K562 (cell line): Measurements from ENCODE around the gene ESPN. TPM values are rescaled to one million over a fixed set of nuclear protein-coding genes. Genes with fewer than 3 reads are reported as not detected.

Experiments
- ARID3B ChIP-seq: fragments of 250-450 bp; sonication (Bioruptor Pico); IDR thresholded peaks from 2 replicates; pipeline ENCODE4 v1.4.0; 2020; ENCODE audit warnings: borderline replicate concordance
- CSDE1 ChIP-seq, 2 experiments: fragments of 450-650 bp; IDR thresholded peaks; 2 replicates each; pipeline ENCODE4 v1.6.1; 2016; ENCODE audit warnings: mild to moderate bottlenecking in 1 of 2
- ETV1 ChIP-seq: fragments of 450-650 bp; conservative IDR thresholded peaks from 2 replicates; pipeline ENCODE4 v1.6.1; 2016; ENCODE audit warnings: missing genetic modification characterization, control low read depth, low read depth, missing compliant biosample characterization
- EWSR1 ChIP-seq: fragments of 450-650 bp; IDR thresholded peaks from 2 replicates; pipeline ENCODE4 v1.6.1; 2018; ENCODE audit warnings: borderline replicate concordance, mild to moderate bottlenecking, low read depth, moderate library complexity; ENCODE audit not compliant: partially characterized antibody
- FOXK2 ChIP-seq, 2 experiments: fragments of 450-650 bp; IDR thresholded peaks in 1 of 2; conservative IDR thresholded peaks in 1 of 2; 2 replicates each; pipeline ENCODE4 v1.6.1; 2016; ENCODE audit warnings: low read depth in 2 of 2, mild to moderate bottlenecking in 1 of 2
- IRF9 ChIP-seq: fragments of 450-650 bp; IDR thresholded peaks from 2 replicates; pipeline ENCODE4 v1.6.1; 2016; ENCODE audit warnings: missing biosample characterization, missing genetic modification characterization
- L3MBTL2 ChIP-seq: fragments of 450-650 bp; IDR thresholded peaks from 2 replicates; pipeline ENCODE4 v1.6.1; 2016; ENCODE audit warnings: mild to moderate bottlenecking, moderate library complexity
- MCM7 ChIP-seq, 2 experiments: fragments of 450-650 bp; IDR thresholded peaks; 2 replicates each; pipeline ENCODE4 v1.6.1; 2016 to 2018
- MEF2A ChIP-seq: IDR thresholded peaks from 2 replicates; pipeline ENCODE4 v1.6.1; 2011; ENCODE audit warnings: low read depth, mild to moderate bottlenecking, low read length, moderate library complexity; ENCODE audit not compliant: control insufficient read depth
- MYBL2 ChIP-seq, 2 experiments: fragments of 450-650 bp in 1 of 2; sonication (generic) in 1 of 2; formaldehyde crosslinking in 1 of 2; IDR thresholded peaks; 2 replicates each; pipeline versions ENCODE4 v1.6.1 to v1.8.1; 2017 to 2022; ENCODE audit warnings: borderline replicate concordance in 1 of 2, inconsistent platforms in 1 of 2, low read depth in 1 of 2, mild to moderate bottlenecking in 1 of 2, missing genetic modification reagents in 1 of 2, moderate library complexity in 1 of 2
- NFRKB ChIP-seq: fragments of 450-650 bp; IDR thresholded peaks from 2 replicates; pipeline ENCODE4 v1.6.1; 2016; ENCODE audit warnings: low read depth
- NR2C2 ChIP-seq, 2 experiments: fragments of 200-800 bp in 1 of 2; sonication (Bioruptor generic) in 1 of 2; sonication (generic) in 1 of 2; formaldehyde crosslinking in 1 of 2; IDR thresholded peaks; 2 replicates each; pipeline versions ENCODE4 v1.6.1 to v1.8.0; 2016 to 2022; ENCODE audit warnings: mild to moderate bottlenecking in 1 of 2, missing compliant biosample characterization in 1 of 2, missing genetic modification characterization in 1 of 2, missing genetic modification reagents in 1 of 2
- NR4A1 ChIP-seq, 2 experiments: fragments of 250-450 bp in 1 of 2; fragments of 450-650 bp in 1 of 2; sonication (Bioruptor Pico) in 1 of 2; IDR thresholded peaks; 2 replicates each; pipeline versions ENCODE4 v1.4.0 to v1.6.1; 2016 to 2020; ENCODE audit warnings: mild to moderate bottlenecking in 2 of 2, missing compliant biosample characterization in 1 of 2, missing genetic modification characterization in 1 of 2, moderate library complexity in 1 of 2
- POLR3A ChIP-seq: IDR thresholded peaks from 2 replicates; pipeline ENCODE4 v1.6.1; 2011; ENCODE audit warnings: borderline replicate concordance, mild to moderate bottlenecking, moderate library complexity; ENCODE audit not compliant: insufficient read length, insufficient read depth; ENCODE audit errors: extremely low read depth
- RBM39 ChIP-seq: fragments of 200-400 bp; formaldehyde crosslinking; optimal IDR thresholded peaks from 2 replicates; pipeline ENCODE3; 2018; ENCODE audit warnings: low read depth, low read length
- STAT5B ChIP-seq: fragments of 250-450 bp; sonication (Bioruptor Pico); IDR thresholded peaks from 2 replicates; pipeline ENCODE4 v1.8.0; 2021; ENCODE audit warnings: mild to moderate bottlenecking, inconsistent platforms
- ZBTB33 ChIP-seq: sonication (generic); formaldehyde crosslinking; IDR thresholded peaks from 2 replicates; pipeline ENCODE4 v1.8.1; 2023; ENCODE audit warnings: mild to moderate bottlenecking, missing genetic modification reagents
- ZNF133 ChIP-seq: fragments of 250-450 bp; sonication (Bioruptor Pico); IDR thresholded peaks from 2 replicates; pipeline ENCODE4 v1.4.0; 2020; ENCODE audit warnings: mild to moderate bottlenecking
- ZNF518B ChIP-seq: fragments of 250-450 bp; sonication (Bioruptor Pico); IDR thresholded peaks from 2 replicates; pipeline ENCODE4 v1.5.0; 2021; ENCODE audit warnings: mild to moderate bottlenecking, moderate library complexity
- polyA plus RNA-seq, 8 experiments: library from polyadenylated mRNA; depleted of rRNA in 4 of 8; stranded (reverse) in 5 of 8; unstranded in 3 of 8; fragments of >200 nt; fragmentation: Nextera tagmentation in 2 of 8; fragmentation: Illumina TruSeq in 1 of 8; extraction: Ambion mirVana in 2 of 8; extraction: Trizol in 1 of 8; gene quantifications; 2 replicates each; pipeline versions ENCODE4 v1.2.1 to v1.2.3, GENCODE V29; 2011 to 2014; ENCODE audit warnings: inconsistent platforms in 1 of 8, missing spikeins in 1 of 8
- total RNA-seq, 7 experiments: library from RNA; depleted of rRNA in 6 of 7; stranded (reverse); fragments of >200 nt in 6 of 7; fragmentation: Illumina TruSeq in 2 of 7; extraction: Trizol in 2 of 7; gene quantifications; 2 replicates each; pipeline versions ENCODE4 v1.2.1 to v1.2.3, GENCODE V29; 2011 to 2021; ENCODE audit warnings: low replicate concordance in 1 of 7

ESPN gene
- total and polyA plus RNA-seq, 9 of the 15 experiments (the other 6 are each of a cell fraction or from before 2014, with no cell fraction given) = 0.07 to 1.2 (median 0.45) TPM; not detected in 3

- no peak for TF ChIP-seq ZNF518B (CRISPR knock-in tag)
- TF ChIP-seq ZNF133 (CRISPR knock-in tag) = no peak
- TF ChIP-seq MYBL2 (IDR thresholded peaks at IDR 0.05; ENCODE audit: low read depth) = no peak
- no peak for TF ChIP-seq MYBL2 (CRISPR knock-in tag; IDR thresholded peaks at IDR 0.05; ENCODE audit: borderline replicate concordance)
- no peak for TF ChIP-seq NFRKB
- no peak for TF ChIP-seq MEF2A
- no peak for TF ChIP-seq ZBTB33 (CRISPR knock-in tag)
- TF ChIP-seq RBM39 = no peak
- no peak for TF ChIP-seq EWSR1
- TF ChIP-seq FOXK2 (conservative IDR thresholded peaks at IDR 0.05 in 1 of 2, IDR thresholded peaks at IDR 0.05 in 1 of 2; ENCODE audit: low read depth in 2 of 2) = 0 out of 4 replicates have a peak, but pooled peaks of 1 of the 2 experiments have one; percentile 18
- no peak for TF ChIP-seq MCM7 (IDR thresholded peaks at IDR 0.05)
- TF ChIP-seq NR4A1 (CRISPR knock-in tag; IDR thresholded peaks at IDR 0.05) = no peak
- no peak for TF ChIP-seq NR4A1 (tag; IDR thresholded peaks at IDR 0.05)
- TF ChIP-seq ARID3B (CRISPR knock-in tag) = no peak
- TF ChIP-seq ETV1 (tag) = no peak
- TF ChIP-seq IRF9 (tag) = no peak
- no peak for TF ChIP-seq POLR3A
- no peak for TF ChIP-seq STAT5B (CRISPR knock-in tag)
- no peak for TF ChIP-seq NR2C2 (CRISPR knock-in tag; IDR thresholded peaks at IDR 0.05)
- no peak for TF ChIP-seq NR2C2 (tag; IDR thresholded peaks at IDR 0.05)
- TF ChIP-seq L3MBTL2 = peak; percentile 40; the same call in 1 of the 2 replicates
- no peak for TF ChIP-seq CSDE1 (IDR thresholded peaks at IDR 0.05)
Measured at GRCh38 chr1:6414443-6414844, 10.1 kb upstream of the ESPN start (continued).
